ENCODE results near the gene COL4A1.
"Not testable (repeated sequence)": the region's sequence is repeated elsewhere in the genome, so short reads cannot be mapped to it uniquely, and the experiment has no call there.

Gene COL4A1

DNA sequence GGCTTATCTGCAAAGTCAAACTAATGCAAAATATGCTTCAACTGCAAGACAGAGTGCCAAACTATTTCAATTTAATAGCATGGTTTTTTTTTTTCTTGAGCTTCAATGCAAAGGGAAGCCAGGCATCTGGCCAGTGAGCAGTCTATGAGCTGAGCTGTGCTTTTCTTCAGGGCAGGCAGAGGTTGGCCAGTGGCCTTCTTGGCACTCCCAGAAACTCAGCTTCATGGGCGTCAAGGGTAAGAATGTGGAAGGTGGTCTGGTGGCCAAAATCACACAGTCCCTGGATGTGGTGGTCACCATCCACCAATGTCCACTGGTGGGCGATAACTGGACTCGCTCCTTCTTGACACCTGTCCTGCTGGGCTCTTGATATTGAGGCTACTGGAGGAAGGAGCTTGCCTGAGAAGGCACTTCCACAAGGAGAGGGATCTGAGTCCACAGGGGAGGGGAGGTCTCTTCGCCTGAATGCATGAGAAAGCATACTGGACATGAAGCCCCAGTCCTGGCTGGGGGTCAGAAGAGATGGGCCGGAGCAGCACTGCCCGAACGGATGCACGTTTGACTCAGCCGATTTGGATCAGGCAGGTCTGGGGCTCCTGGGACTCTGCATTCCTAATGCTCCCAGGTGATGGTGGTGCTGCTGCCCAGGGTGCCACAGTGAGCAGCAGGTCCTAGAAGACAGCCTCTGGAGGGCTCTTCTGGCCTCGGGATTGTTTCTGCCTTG, 17.2 kb upstream of the COL4A1 start:
- no peak for TF ChIP-seq CTCF (IDR thresholded peaks at IDR 0.05; ENCODE audit: control insufficient read depth, extremely low read depth, insufficient read depth)
- DNase-seq (ENCODE audit: low read depth), result no peak

GRCh38 chr13:110323172-110323891, 16.4 kb upstream of the COL4A1 start:
- no peak overlapping the region for H3K4me3 ChIP-seq (ENCODE audit: low read depth, low read length)
- TF ChIP-seq CTCF (IDR thresholded peaks at IDR 0.05; ENCODE audit: control insufficient read depth, extremely low read depth, insufficient read depth), result no peak
- DNase-seq (ENCODE audit: low read depth), result no peak

More for the DNA sequence above, 17.2 kb upstream of the COL4A1 start:
- H3K4me3 ChIP-seq (ENCODE audit: low read depth, low read length), result no peak overlapping the region

GRCh38 chr13:110322828-110323171, 15.8 kb upstream of the COL4A1 start:
- TF ChIP-seq CTCF (IDR thresholded peaks at IDR 0.05; ENCODE audit: control insufficient read depth, extremely low read depth, insufficient read depth), result no peak
- no peak for DNase-seq (ENCODE audit: low read depth)
- H3K4me3 ChIP-seq (ENCODE audit: low read depth, low read length), result no peak overlapping the region

- no peak for DNase-seq (ENCODE audit: low read depth)
- TF ChIP-seq CTCF (IDR thresholded peaks at IDR 0.05; ENCODE audit: control insufficient read depth, extremely low read depth, insufficient read depth), result no peak
- no peak overlapping the region for H3K4me3 ChIP-seq (ENCODE audit: low read depth, low read length)
These were observed 15.3 kb upstream of the COL4A1 start for GRCh38 chr13:110322126-110322827.

GRCh38 chr13:110321573-110321972, 14.6 kb upstream of the COL4A1 start:
- not testable (repeated sequence) for H3K4me3 ChIP-seq (ENCODE audit: low read depth, low read length); DNase-seq (ENCODE audit: low read depth)

- no peak for TF ChIP-seq CTCF (IDR thresholded peaks at IDR 0.05; ENCODE audit: control insufficient read depth, extremely low read depth, insufficient read depth)
- DNase-seq (ENCODE audit: low read depth), result no peak
- H3K4me3 ChIP-seq (ENCODE audit: low read depth, low read length), result no peak overlapping the region
These were observed 13.7 kb upstream of the COL4A1 start for GRCh38 chr13:110320645-110321044.

DNA sequence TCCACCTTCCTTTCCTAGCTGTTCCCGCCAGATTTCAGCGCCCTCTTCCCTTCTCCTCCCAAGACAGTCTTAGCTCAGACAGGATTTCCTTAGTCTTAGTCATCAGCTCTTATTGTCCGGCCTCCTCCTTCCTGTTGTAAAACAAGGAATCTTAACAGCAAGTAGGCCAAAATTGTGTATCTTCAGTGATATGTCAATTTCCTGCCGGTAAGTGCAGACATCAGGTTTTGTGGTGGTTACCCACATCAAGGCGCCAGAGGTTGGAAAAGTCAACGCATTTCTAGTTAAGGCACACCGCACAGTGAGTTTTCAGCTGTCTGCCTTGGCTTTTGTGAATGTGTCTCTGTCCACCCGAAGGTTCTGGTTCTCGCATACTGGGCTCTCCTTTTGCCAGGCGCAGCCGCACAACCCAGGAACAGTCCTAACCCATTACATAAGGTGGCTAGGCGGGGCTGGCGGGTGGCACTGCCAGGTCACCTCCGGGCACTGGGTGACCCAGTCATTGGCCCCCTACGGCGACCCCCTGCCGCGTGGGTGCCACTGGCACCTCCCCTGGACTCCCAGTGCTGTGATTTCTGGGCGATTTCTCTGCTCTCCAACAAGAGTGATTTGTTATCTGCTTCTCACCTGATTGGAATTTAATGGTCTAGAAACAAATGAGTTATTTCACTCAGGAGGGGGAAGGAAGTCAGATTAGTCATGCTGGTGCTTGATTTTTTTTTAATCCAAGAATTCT, 13.0 kb upstream of the COL4A1 start:
- no peak for TF ChIP-seq CTCF (IDR thresholded peaks at IDR 0.05; ENCODE audit: control insufficient read depth, extremely low read depth, insufficient read depth)
- DNase-seq (ENCODE audit: low read depth), result no peak
- H3K4me3 ChIP-seq (ENCODE audit: low read depth, low read length), result no peak overlapping the region
